Measurements from ENCODE around the gene LINC00305.

The LINC00305 gene

GRCh38 chr18:64116571-64117175 lies 32.2 kb downstream of the LINC00305 start:
- intact Hi-C loops (cut with DNase I): no loop called here
- no peak for DNase-seq

- intact Hi-C loops (cut with DNase I): no loop called here
- no peak for DNase-seq
Observed at GRCh38 chr18:64115881-64116280, 33.0 kb downstream of the LINC00305 start.

- no peak for DNase-seq
Observed at GRCh38 chr18:64111950-64112349, 36.9 kb downstream of the LINC00305 start.

GRCh38 chr18:64110692-64111480 lies 38.0 kb downstream of the LINC00305 start:
- no peak for DNase-seq
- intact Hi-C loops (cut with DNase I): no loop called here

More at GRCh38 chr18:64111950-64112349, 36.9 kb downstream of the LINC00305 start:
- intact Hi-C loops (cut with DNase I): no loop called here

GRCh38 chr18:64103986-64104385 lies 44.9 kb downstream of the LINC00305 start:
- DNase-seq: no peak
- intact Hi-C loops (cut with DNase I): no loop called here

GRCh38 chr18:64100116-64100922 lies 48.6 kb downstream of the LINC00305 start:
- intact Hi-C loops (cut with DNase I): no loop called here
- no peak for DNase-seq

- intact Hi-C loops (cut with DNase I): no loop called here
Observed at GRCh38 chr18:64099244-64099643, 49.6 kb downstream of the LINC00305 start.

GRCh38 chr18:64097497-64097896 lies 51.4 kb downstream of the LINC00305 start:
- no peak for DNase-seq
- intact Hi-C loops (cut with DNase I): no loop called here

More at GRCh38 chr18:64099244-64099643, 49.6 kb downstream of the LINC00305 start:
- no peak for DNase-seq

GRCh38 chr18:64095056-64095455 lies 53.8 kb downstream of the LINC00305 start:
- intact Hi-C loops (cut with DNase I): no loop called here
- DNase-seq: no peak

GRCh38 chr18:64094210-64094609 lies 54.7 kb downstream of the LINC00305 start:
- intact Hi-C loops (cut with DNase I): no loop called here
- DNase-seq: no peak

- intact Hi-C loops (cut with DNase I): no loop called here
- no peak for DNase-seq
Observed at GRCh38 chr18:64091526-64091925, 57.4 kb downstream of the LINC00305 start.

GRCh38 chr18:64090876-64091275 lies 58.0 kb downstream of the LINC00305 start:
- no peak for DNase-seq
- intact Hi-C loops (cut with DNase I): no loop called here

GRCh38 chr18:64083916-64084315 lies 65.0 kb downstream of the LINC00305 start:
- no peak for DNase-seq
- intact Hi-C loops (cut with DNase I): no loop called here

GRCh38 chr18:64082513-64082912 lies 66.4 kb downstream of the LINC00305 start:
- intact Hi-C loops (cut with DNase I): no loop called here
- no peak for DNase-seq

GRCh38 chr18:64082054-64082453 lies 66.8 kb downstream of the LINC00305 start:
- no peak for DNase-seq
- intact Hi-C loops (cut with DNase I): no loop called here

GRCh38 chr18:64073971-64074370 lies 74.9 kb downstream of the LINC00305 start:
- intact Hi-C loops (cut with DNase I): no loop called here
- DNase-seq: no peak

GRCh38 chr18:64055019-64055418 lies 93.9 kb downstream of the LINC00305 start:
- intact Hi-C loops (cut with DNase I): no loop called here
- DNase-seq: no peak

GRCh38 chr18:64053246-64053645 lies 95.6 kb downstream of the LINC00305 start:
- intact Hi-C loops (cut with DNase I): no loop called here

GRCh38 chr18:64052772-64053171 lies 96.1 kb downstream of the LINC00305 start:
- DNase-seq: no peak
- intact Hi-C loops (cut with DNase I): no loop called here

More at GRCh38 chr18:64053246-64053645, 95.6 kb downstream of the LINC00305 start:
- DNase-seq: no peak

GRCh38 chr18:64044616-64045015 lies 104.3 kb downstream of the LINC00305 start:
- intact Hi-C loops (cut with DNase I): no loop called here
- DNase-seq: no peak

- intact Hi-C loops (cut with DNase I): no loop called here
- DNase-seq: no peak
Observed at GRCh38 chr18:64042728-64043358, 106.0 kb downstream of the LINC00305 start.
